HepG2 (cell line): ENCODE measurements around the gene ADGRL3. TPM values are rescaled to one million over a fixed set of nuclear protein-coding genes. Genes with fewer than 3 reads are reported as not detected.

Experiments
- ATAC-seq: fragments of 200-7000 bp; cut with Tn5 transposase; 3 replicates; pipeline ENCODE4 v1.9.1; 2020; ENCODE audit warnings: mild to moderate bottlenecking, moderate library complexity
- BruUV-seq: library from RNA; stranded (reverse); fragments of 400-500 nt; replicated peaks from 2 replicates; lab custom pipeline; 2021; lab: Mats Ljungman, UMichigan
- CTCF ChIA-PET: fragments of 300-600 bp; formaldehyde crosslinking; extraction: SDS; loops from one replicate; lab custom pipeline; 2021; ENCODE audit warnings: low total read pairs, inconsistent platforms, low intra/inter-chr PET ratio; lab: Yijun Ruan, JAX
- POLR2A ChIA-PET: fragments of 350-600 bp; sonication (Branson Sonifier 250); formaldehyde crosslinking; loops from one replicate; lab custom pipeline; 2020; ENCODE audit warnings: antibody characterized with exemption, inconsistent platforms; lab: Yijun Ruan, JAX
- DNase-seq: peaks from one replicate; pipeline ENCODE4 v3.0.0-alpha.2; 2015; ENCODE audit warnings: low spot score
- FAIRE-seq: peaks from 3 replicates; lab custom pipeline; 2011; peaks lifted over from hg19 to GRCh38; lab: Jason Lieb, UNC
- H2AFZ ChIP-seq: one replicate; pipeline ENCODE4 v1.6.1; 2011; ENCODE audit warnings: low read length, inconsistent platforms
- H3K27ac ChIP-seq: fragments of 300-600 bp; 3 replicates; pipeline ENCODE4 v1.8.0; 2011; ENCODE audit warnings: mixed run types, mild to moderate bottlenecking, mixed read lengths, low read length, inconsistent platforms; ENCODE audit not compliant: insufficient read depth; ENCODE audit errors: extremely low read length
- H3K27me3 ChIP-seq, 2 experiments: fragments of 200-600 bp in 1 of 2; 2 replicates in 1 of 2; 3 replicates in 1 of 2; pipeline versions ENCODE4 v1.6.0 to v1.8.0; 2011; ENCODE audit warnings: low read length in 2 of 2, mild to moderate bottlenecking in 2 of 2, moderate library complexity in 2 of 2, inconsistent platforms in 1 of 2; ENCODE audit not compliant: insufficient read depth in 2 of 2, control insufficient read depth in 1 of 2
- H3K36me3 ChIP-seq, 2 experiments: fragments of 200-600 bp in 1 of 2; replicated peaks in 1 of 2; 2 replicates in 1 of 2; 3 replicates in 1 of 2; pipeline versions ENCODE4 v1.5.1 to v1.8.0; 2011; ENCODE audit warnings: low read length in 2 of 2, inconsistent platforms in 1 of 2; ENCODE audit not compliant: insufficient read depth in 2 of 2, control insufficient read depth in 1 of 2
- H3K4me1 ChIP-seq: 2 replicates; pipeline ENCODE4 v1.5.1; 2012; ENCODE audit warnings: low read length, inconsistent platforms; ENCODE audit not compliant: insufficient read depth
- H3K4me2 ChIP-seq: 2 replicates; pipeline ENCODE4 v1.6.0; 2011; ENCODE audit warnings: low read depth, low read length, inconsistent platforms
- H3K4me3 ChIP-seq, 3 experiments: fragments of 200-600 bp in 1 of 3; sonication (generic), shearing (Covaris generic) in 1 of 3; replicated peaks in 1 of 3; 2 replicates each; pipeline ENCODE4 v1.5.1; 2011 to 2016; ENCODE audit warnings: low read length in 3 of 3, inconsistent platforms in 2 of 3, low read depth in 2 of 3, mild to moderate bottlenecking in 2 of 3, control low read depth in 1 of 3, mixed read lengths in 1 of 3; ENCODE audit not compliant: insufficient read depth in 1 of 3
- H3K79me2 ChIP-seq: one replicate; pipeline ENCODE4 v1.6.1; 2011; ENCODE audit warnings: low read length, inconsistent platforms; ENCODE audit not compliant: insufficient read depth
- H3K9ac ChIP-seq: 2 replicates; pipeline ENCODE4 v1.6.0; 2011; ENCODE audit warnings: mild to moderate bottlenecking, low read depth, low read length, inconsistent platforms; ENCODE audit not compliant: insufficient read depth
- H3K9me3 ChIP-seq: 2 replicates; pipeline ENCODE4 v1.5.1; 2012; ENCODE audit warnings: mild to moderate bottlenecking, low read length
- H4K20me1 ChIP-seq: 2 replicates; pipeline ENCODE4 v1.6.0; 2011; ENCODE audit warnings: inconsistent platforms, mild to moderate bottlenecking, low read length, moderate library complexity; ENCODE audit not compliant: insufficient read depth
- AGO1 ChIP-seq: fragments of 200-400 bp; formaldehyde crosslinking; IDR thresholded peaks from 2 replicates; pipeline ENCODE4 v1.6.1; 2017; ENCODE audit warnings: mild to moderate bottlenecking, low read depth, low read length, moderate library complexity; ENCODE audit not compliant: poor library complexity, severe bottlenecking
- DNMT3B ChIP-seq: conservative IDR thresholded peaks from 2 replicates; pipeline ENCODE4 v1.6.1; 2016; ENCODE audit warnings: missing biosample characterization, control low read depth
- KLF9 ChIP-seq: IDR thresholded peaks from 2 replicates; pipeline ENCODE4 v1.6.1; 2016; ENCODE audit warnings: low read depth
- MIXL1 ChIP-seq: IDR thresholded peaks from 2 replicates; pipeline ENCODE4 v1.6.1; 2016
- MTF1 ChIP-seq: sonication (generic); formaldehyde crosslinking; IDR thresholded peaks from 2 replicates; pipeline ENCODE4 v1.5.0; 2020; ENCODE audit warnings: missing genetic modification reagents
- NKX3-1 ChIP-seq: sonication (generic); formaldehyde crosslinking; IDR thresholded peaks from 2 replicates; pipeline ENCODE4 v1.5.0; 2020; ENCODE audit warnings: missing genetic modification reagents
- PITX1 ChIP-seq: sonication (generic); formaldehyde crosslinking; IDR thresholded peaks from 2 replicates; pipeline ENCODE4 v1.5.1; 2020; ENCODE audit warnings: mild to moderate bottlenecking, missing genetic modification reagents
- U2AF2 ChIP-seq: fragments of 200-400 bp; formaldehyde crosslinking; IDR thresholded peaks from 2 replicates; pipeline ENCODE4 v1.6.1; 2017; ENCODE audit warnings: low read depth, mild to moderate bottlenecking, low read length
- ZMYM4 ChIP-seq: sonication (generic); formaldehyde crosslinking; IDR thresholded peaks from 2 replicates; pipeline ENCODE4 v1.8.1; 2023; ENCODE audit warnings: mild to moderate bottlenecking, missing genetic modification reagents
- WGBS: methylation state at CpG from one replicate; pipeline ENCODE4 v1.1.6; 2017; ENCODE audit warnings: low lambda C conversion rate; 5-methylcytosine and 5-hydroxymethylcytosine counted together
- in situ Hi-C: cut with HindIII; loops from 2 replicates; pipeline ENCODE4 v1.10.0; 2017; ENCODE audit warnings: low pct_unique_long_range_greater_than_20kb; ENCODE audit not compliant: extremely low pct_ligation_motif_present
- intact Hi-C: fragments of 100-400 bp; cut with micrococcal nuclease; formaldehyde crosslinking; loops from one replicate; pipeline ENCODE4 v1.10.0; 2022; ENCODE audit not compliant: unreplicated experiment
- polyA plus RNA-seq, 8 experiments: library from polyadenylated mRNA; depleted of rRNA in 3 of 8; stranded (reverse) in 7 of 8; unstranded in 1 of 8; fragments of >200 nt; fragmentation: Illumina TruSeq in 4 of 8; extraction: Trizol in 4 of 8; gene quantifications; 2 replicates each; pipeline versions ENCODE4 v1.2.1 to v1.2.3, GENCODE V29; 2011 to 2016; ENCODE audit warnings: low read depth in 4 of 8, missing spikeins in 1 of 8, mixed read lengths in 1 of 8; ENCODE audit not compliant: insufficient read depth in 1 of 8
- total RNA-seq, 5 experiments: library from RNA; depleted of rRNA; stranded (reverse); fragments of >200 nt; fragmentation: Illumina TruSeq; extraction: Trizol; gene quantifications; 2 replicates each; pipeline ENCODE4 v1.2.3, GENCODE V29; 2016; ENCODE audit warnings: low read depth in 1 of 5
- TF ChIP-seq, protein P1 (sequence below): sonication (generic); formaldehyde crosslinking; IDR thresholded peaks from 2 replicates; pipeline ENCODE4 v1.9.0; 2021; ENCODE audit warnings: missing genetic modification reagents, borderline replicate concordance
- TF ChIP-seq, protein P2 (sequence below): sonication (generic); formaldehyde crosslinking; IDR thresholded peaks from 2 replicates; pipeline ENCODE4 v1.5.0; 2020; ENCODE audit warnings: mild to moderate bottlenecking, missing genetic modification reagents, borderline replicate concordance
- TF ChIP-seq, protein P3 (sequence below): IDR thresholded peaks from 2 replicates; pipeline ENCODE4 v1.6.1; 2016; ENCODE audit warnings: mild to moderate bottlenecking, missing biosample characterization, missing genetic modification reagents
- TF ChIP-seq, protein P4 (sequence below): sonication (generic); formaldehyde crosslinking; IDR thresholded peaks from 2 replicates; pipeline ENCODE4 v1.5.0; 2020; ENCODE audit warnings: missing genetic modification reagents

ADGRL3 gene
- total and polyA plus RNA-seq, 2 of the 13 experiments (the other 11 are each of a cell fraction or from before 2014, with no cell fraction given): 0.04 to 0.05 TPM

DNA sequence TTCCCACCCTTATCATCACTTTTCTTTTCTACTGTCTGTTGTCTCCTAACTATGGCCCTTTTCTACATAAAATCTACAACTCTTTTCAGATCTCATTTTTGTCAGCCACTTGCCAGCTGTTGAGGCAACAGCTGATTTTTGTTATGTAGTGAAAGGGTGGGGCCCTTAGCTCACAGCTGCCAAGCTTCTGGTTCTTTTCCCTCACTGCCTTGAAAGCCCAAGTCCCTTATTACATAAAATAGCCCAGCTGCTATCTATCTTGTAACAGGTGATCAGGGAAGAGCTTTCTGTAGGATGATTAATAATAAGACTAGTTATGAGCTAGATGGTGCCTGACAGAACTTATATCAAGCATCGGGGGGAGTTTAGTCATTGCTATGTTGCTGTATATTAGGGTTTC lies 45.9 kb downstream of the ADGRL3 start (continued):
- TF ChIP-seq, protein P1, sequence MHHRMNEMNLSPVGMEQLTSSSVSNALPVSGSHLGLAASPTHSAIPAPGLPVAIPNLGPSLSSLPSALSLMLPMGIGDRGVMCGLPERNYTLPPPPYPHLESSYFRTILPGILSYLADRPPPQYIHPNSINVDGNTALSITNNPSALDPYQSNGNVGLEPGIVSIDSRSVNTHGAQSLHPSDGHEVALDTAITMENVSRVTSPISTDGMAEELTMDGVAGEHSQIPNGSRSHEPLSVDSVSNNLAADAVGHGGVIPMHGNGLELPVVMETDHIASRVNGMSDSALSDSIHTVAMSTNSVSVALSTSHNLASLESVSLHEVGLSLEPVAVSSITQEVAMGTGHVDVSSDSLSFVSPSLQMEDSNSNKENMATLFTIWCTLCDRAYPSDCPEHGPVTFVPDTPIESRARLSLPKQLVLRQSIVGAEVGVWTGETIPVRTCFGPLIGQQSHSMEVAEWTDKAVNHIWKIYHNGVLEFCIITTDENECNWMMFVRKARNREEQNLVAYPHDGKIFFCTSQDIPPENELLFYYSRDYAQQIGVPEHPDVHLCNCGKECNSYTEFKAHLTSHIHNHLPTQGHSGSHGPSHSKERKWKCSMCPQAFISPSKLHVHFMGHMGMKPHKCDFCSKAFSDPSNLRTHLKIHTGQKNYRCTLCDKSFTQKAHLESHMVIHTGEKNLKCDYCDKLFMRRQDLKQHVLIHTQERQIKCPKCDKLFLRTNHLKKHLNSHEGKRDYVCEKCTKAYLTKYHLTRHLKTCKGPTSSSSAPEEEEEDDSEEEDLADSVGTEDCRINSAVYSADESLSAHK (CRISPR knock-in tag): no peak
- no peak for TF ChIP-seq AGO1
- no peak for TF ChIP-seq U2AF2

DNA sequence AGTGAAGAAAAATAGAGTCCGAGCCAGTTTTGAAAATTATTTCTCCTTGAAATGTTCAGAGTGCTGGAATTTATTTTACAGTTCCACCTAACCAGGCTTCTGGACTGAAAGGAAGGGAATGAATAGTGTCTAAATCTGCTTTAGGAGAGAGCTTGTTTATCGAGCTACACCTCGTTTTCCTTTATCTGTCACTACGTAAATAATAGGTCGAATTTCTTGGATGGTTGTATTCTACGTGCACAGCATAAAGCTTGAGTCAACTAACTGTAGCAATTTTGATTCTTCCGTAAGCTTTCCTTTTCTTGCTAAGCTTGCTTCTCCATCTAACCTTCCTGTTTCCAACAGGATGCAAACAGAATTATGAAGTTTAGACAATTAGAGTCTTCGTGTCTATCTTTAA lies 48.6 kb downstream of the ADGRL3 start:
- Histone ChIP-seq H3K79me2 (no peaks in the 10 kb centered on the region), H3K9me3 (no peaks in the 10 kb centered on the region), H3K27me3 (no peaks in the 10 kb centered on the region), H3K4me1 (no peaks in the 10 kb centered on the region), H4K20me1 (no peaks in the 10 kb centered on the region), H2AFZ (no peak overlapping the region), H3K36me3 (no peaks in the 10 kb centered on the region), H3K9ac (no peak overlapping the region), H3K27ac (no peak overlapping the region), H3K4me3 (no peak overlapping the region), H3K4me2 (no peak overlapping the region)
- intact Hi-C loops (no loop called here), in situ Hi-C loops (no loop called here)
- CTCF ChIA-PET: no interaction called here
- no TSS peak for BruUV-seq
- no peak for DNase-seq
- no peak for FAIRE-seq
- POLR2A ChIA-PET: no interaction called here
- ATAC-seq: no peak
- WGBS: 14% methylated on average over 8 of the region's 8 CpGs
- TF ChIP-seq NKX3-1 (CRISPR knock-in tag): no peak
- TF ChIP-seq, protein P2, sequence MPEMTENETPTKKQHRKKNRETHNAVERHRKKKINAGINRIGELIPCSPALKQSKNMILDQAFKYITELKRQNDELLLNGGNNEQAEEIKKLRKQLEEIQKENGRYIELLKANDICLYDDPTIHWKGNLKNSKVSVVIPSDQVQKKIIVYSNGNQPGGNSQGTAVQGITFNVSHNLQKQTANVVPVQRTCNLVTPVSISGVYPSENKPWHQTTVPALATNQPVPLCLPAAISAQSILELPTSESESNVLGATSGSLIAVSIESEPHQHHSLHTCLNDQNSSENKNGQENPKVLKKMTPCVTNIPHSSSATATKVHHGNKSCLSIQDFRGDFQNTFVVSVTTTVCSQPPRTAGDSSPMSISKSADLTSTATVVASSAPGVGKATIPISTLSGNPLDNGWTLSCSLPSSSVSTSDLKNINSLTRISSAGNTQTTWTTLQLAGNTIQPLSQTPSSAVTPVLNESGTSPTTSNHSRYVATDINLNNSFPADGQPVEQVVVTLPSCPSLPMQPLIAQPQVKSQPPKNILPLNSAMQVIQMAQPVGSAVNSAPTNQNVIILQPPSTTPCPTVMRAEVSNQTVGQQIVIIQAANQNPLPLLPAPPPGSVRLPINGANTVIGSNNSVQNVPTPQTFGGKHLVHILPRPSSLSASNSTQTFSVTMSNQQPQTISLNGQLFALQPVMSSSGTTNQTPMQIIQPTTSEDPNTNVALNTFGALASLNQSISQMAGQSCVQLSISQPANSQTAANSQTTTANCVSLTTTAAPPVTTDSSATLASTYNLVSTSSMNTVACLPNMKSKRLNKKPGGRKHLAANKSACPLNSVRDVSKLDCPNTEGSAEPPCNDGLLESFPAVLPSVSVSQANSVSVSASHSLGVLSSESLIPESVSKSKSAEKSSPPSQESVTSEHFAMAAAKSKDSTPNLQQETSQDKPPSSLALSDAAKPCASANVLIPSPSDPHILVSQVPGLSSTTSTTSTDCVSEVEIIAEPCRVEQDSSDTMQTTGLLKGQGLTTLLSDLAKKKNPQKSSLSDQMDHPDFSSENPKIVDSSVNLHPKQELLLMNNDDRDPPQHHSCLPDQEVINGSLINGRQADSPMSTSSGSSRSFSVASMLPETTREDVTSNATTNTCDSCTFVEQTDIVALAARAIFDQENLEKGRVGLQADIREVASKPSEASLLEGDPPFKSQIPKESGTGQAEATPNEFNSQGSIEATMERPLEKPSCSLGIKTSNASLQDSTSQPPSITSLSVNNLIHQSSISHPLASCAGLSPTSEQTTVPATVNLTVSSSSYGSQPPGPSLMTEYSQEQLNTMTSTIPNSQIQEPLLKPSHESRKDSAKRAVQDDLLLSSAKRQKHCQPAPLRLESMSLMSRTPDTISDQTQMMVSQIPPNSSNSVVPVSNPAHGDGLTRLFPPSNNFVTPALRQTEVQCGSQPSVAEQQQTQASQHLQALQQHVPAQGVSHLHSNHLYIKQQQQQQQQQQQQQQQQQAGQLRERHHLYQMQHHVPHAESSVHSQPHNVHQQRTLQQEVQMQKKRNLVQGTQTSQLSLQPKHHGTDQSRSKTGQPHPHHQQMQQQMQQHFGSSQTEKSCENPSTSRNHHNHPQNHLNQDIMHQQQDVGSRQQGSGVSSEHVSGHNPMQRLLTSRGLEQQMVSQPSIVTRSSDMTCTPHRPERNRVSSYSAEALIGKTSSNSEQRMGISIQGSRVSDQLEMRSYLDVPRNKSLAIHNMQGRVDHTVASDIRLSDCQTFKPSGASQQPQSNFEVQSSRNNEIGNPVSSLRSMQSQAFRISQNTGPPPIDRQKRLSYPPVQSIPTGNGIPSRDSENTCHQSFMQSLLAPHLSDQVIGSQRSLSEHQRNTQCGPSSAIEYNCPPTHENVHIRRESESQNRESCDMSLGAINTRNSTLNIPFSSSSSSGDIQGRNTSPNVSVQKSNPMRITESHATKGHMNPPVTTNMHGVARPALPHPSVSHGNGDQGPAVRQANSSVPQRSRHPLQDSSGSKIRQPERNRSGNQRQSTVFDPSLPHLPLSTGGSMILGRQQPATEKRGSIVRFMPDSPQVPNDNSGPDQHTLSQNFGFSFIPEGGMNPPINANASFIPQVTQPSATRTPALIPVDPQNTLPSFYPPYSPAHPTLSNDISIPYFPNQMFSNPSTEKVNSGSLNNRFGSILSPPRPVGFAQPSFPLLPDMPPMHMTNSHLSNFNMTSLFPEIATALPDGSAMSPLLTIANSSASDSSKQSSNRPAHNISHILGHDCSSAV: no peak
- TF ChIP-seq MIXL1 (CRISPR knock-in tag): no peak
- TF ChIP-seq, protein P3, sequence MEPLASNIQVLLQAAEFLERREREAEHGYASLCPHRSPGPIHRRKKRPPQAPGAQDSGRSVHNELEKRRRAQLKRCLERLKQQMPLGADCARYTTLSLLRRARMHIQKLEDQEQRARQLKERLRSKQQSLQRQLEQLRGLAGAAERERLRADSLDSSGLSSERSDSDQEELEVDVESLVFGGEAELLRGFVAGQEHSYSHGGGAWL (CRISPR knock-in tag): no peak
- TF ChIP-seq MTF1 (CRISPR knock-in tag): no peak
- no peak for TF ChIP-seq PITX1 (CRISPR knock-in tag)
- no peak for TF ChIP-seq ZMYM4
- TF ChIP-seq, protein P4, sequence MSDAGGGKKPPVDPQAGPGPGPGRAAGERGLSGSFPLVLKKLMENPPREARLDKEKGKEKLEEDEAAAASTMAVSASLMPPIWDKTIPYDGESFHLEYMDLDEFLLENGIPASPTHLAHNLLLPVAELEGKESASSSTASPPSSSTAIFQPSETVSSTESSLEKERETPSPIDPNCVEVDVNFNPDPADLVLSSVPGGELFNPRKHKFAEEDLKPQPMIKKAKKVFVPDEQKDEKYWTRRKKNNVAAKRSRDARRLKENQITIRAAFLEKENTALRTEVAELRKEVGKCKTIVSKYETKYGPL (CRISPR knock-in tag): no peak
- no peak for TF ChIP-seq KLF9
- no peak for TF ChIP-seq DNMT3B (CRISPR knock-in tag)
